HG03108 (cell line): ENCODE measurements around the gene ZNF605.
"Not testable (repeated sequence)": the region's sequence is repeated elsewhere in the genome, so short reads cannot be mapped to it uniquely, and the experiment has no call there.

Experiments used
- ATAC-seq: cut with Tn5 transposase; IDR thresholded peaks from one replicate; pipeline ENCODE4 v1.9.1; 2021; ENCODE audit warnings: moderate library complexity; ENCODE audit not compliant: unreplicated experiment

The ZNF605 gene

GRCh38 chr12:132908145-132909029 is 47.7 kb downstream of the ZNF605 start:
- ATAC-seq = peak; percentile 94

- ATAC-seq = not testable (repeated sequence)
Observed at GRCh38 chr12:132907789-132908144, 48.3 kb downstream of the ZNF605 start.

GRCh38 chr12:132907216-132907615 is 48.9 kb downstream of the ZNF605 start:
- no peak for ATAC-seq

- no peak for ATAC-seq
Observed at GRCh38 chr12:132904718-132905328, 51.3 kb downstream of the ZNF605 start.

- ATAC-seq = no peak
Observed at GRCh38 chr12:132899033-132899432, 57.1 kb downstream of the ZNF605 start.

GRCh38 chr12:132888852-132889251 is 67.3 kb downstream of the ZNF605 start:
- no peak for ATAC-seq

GRCh38 chr12:132887513-132888351 is 68.4 kb downstream of the ZNF605 start, which contains the start of gene CHFR:
CHFR (minus strand) TSS chr12:132887605; CDS start chr12:132887328, 277 bp downstream.
- ATAC-seq = peak; percentile 99

- ATAC-seq = peak; percentile 11
Observed at GRCh38 chr12:132886529-132887477, 69.3 kb downstream of the ZNF605 start.

- no peak for ATAC-seq
Observed at GRCh38 chr12:132881818-132882217, 74.3 kb downstream of the ZNF605 start.

GRCh38 chr12:132874620-132875019 is 81.5 kb downstream of the ZNF605 start:
- not testable (repeated sequence) for ATAC-seq

- ATAC-seq = no peak
Observed at GRCh38 chr12:132874175-132874574, 81.9 kb downstream of the ZNF605 start.

- ATAC-seq = no peak
Observed at GRCh38 chr12:132873724-132874123, 82.4 kb downstream of the ZNF605 start.

- ATAC-seq = no peak
Observed at GRCh38 chr12:132872975-132873421, 83.1 kb downstream of the ZNF605 start.

GRCh38 chr12:132872073-132872855 is 83.8 kb downstream of the ZNF605 start:
- ATAC-seq = no peak

GRCh38 chr12:132869551-132869950 is 86.6 kb downstream of the ZNF605 start:
- no peak for ATAC-seq
